ENCODE measurements around the gene MYO16. TPM values are rescaled to one million over a fixed set of nuclear protein-coding genes. Genes with fewer than 3 reads are reported as not detected.

The MYO16 gene
- total RNA-seq, 2 experiments from 2014 or later = not detected

DNA sequence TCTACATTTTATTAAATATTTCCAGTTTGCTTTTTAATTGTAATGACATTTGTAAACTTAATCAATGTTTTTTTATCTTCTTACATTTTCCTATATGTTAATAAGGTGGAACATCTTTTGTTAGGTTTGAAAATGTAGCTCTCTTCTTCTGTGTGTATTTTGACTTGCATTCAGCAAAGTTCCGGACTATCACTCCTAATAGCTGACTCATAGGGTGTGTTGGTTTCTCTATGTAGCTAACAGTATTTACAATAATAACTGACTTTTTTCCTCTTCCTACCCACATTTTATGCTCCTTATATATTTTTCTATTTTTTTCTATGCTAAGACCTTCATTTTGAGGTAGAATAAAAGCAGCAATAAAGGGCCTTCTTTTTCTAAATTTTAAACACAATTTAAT, 28.1 kb downstream of the MYO16 start:
- POLR2A ChIA-PET = no interaction called here
- CTCF ChIA-PET = no interaction called here

DNA sequence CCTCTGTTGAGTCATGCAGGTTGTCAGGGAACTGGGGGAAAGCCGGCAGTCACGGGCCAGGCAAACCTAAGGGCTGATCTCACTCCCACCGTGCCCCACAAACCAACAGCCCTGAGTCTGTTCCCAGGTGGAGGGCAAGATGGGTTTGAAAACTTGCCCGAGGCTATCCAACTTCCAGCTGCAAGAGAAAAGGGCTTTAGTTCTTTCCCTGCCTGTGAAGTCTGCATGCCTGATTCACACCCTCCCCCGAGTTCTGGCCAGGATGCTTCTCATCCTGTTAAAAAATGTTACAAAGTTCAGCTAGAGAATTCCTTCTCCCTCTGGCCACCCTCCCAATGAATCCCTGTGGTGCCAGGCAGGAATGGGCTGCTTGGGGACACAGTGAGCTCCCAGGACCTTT, 33.1 kb downstream of the MYO16 start:
- ChIA-PET POLR2A (no interaction called here), CTCF (no interaction called here)

DNA sequence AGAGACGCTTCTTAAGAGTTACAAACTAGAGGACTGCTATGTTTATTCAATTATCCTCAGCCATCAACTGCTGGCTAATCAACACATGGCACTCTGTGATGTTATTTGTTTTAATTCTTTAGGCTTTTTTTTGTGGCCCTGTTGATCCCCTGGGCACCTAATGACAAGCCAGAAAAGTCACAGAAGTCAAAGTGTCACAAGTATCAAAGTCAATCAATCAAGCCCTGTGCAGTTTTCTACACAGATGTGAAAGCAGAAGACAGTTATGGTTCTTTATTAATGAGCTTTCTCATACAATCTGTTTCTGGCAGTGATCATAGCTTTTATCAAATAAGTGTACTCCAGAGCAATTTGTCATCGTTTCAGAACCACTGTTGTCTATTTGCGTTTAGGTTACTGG, 34.3 kb downstream of the MYO16 start:
- ChIA-PET CTCF (no interaction called here), POLR2A (no interaction called here)

DNA sequence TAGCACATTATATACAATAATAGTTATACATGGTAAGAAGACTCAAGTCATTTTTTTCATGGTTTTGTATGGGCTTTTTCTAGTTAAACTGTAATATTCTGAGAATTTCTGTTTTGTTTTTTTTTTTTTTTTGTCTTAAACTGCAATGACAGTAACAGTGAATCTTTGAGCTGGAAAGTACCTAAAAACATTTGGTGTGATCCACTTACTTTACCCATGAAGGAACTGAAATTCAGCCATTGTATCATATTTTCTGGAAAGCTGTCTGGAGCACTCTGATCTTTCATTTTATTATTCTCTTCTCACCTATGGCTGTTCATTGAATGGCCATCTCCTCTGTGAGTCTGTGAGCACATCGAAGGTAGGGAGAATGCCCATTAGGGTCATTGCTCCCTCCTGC, 37.8 kb downstream of the MYO16 start:
- ChIA-PET CTCF (no interaction called here), POLR2A (no interaction called here)

DNA sequence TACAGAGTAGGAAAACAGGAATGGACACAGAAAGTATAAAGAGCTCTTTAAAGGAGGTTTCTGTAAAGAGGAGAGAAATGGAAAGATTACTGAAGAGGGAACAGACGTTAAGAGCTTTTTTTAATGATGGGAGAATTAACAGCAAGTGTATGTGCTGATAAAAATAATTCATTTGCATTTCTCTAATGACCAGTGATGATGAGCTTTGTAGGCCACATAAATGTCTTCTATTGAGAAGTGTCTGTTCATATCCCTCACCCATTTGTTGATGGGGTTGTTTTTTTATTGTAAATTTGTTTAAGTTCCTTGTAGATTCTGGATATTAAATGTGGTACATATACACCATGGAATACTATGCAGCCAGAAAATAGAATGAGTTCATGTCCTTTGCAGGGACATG, 40.0 kb downstream of the MYO16 start:
- POLR2A ChIA-PET = no interaction called here
- CTCF ChIA-PET = no interaction called here

DNA sequence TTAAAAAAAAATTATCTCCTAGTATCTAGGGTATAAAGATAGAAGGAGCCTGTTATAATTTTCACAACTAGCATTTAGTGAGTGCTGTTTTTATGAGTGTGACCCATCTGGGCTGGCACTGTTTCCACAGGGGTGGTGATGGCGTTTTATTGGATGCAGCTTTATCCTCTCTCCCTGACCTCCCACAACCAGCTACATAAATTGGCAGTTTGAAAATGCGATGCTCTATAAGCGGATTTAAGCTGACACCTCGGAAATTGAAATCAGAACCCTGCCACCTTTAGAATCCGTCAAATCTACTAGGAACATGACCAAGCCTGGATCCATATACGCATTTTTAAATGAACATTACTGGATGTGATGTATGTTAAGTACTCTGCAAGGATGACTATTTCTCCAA, 44.9 kb downstream of the MYO16 start:
- CTCF ChIA-PET = no interaction called here
- POLR2A ChIA-PET = no interaction called here

DNA sequence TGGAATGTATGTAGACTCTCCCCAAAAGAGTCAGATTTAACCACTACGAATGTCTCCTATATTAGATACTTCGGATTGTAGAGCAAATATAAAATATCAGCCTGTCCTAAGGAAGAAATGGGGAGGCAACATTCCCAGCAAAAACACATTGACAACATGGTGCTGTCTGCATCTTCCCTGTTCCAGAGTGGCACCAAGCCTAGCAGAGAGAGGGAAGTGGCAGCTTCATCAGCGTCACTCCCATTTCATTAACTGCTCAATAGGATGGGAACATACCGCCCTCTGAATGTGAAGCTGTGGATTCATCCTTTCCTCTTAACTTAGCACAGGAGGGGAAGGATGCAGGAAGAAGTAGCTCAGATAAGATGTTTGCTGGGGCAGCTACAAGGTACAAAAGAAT, 45.4 kb downstream of the MYO16 start:
- POLR2A ChIA-PET = no interaction called here
- CTCF ChIA-PET = no interaction called here

DNA sequence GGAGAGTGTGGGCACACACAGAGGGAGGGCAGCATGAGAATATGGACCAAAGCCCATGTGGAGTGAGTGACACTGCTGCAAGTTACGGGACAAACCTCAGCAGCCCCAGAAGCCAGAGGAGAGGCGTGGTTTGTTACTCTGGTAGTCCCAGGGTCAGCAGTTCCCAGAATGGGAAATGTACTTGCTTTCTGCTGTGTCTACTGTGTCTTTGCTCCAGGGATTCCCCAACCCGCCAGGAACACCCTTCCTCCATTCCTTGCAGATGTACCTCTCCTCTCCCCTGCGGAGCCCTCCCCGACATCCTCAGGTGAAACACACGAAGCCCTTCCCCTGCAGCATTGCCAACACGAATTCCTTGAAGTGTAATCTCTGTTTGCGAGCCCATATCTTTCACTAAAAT, 47.2 kb downstream of the MYO16 start:
- ChIA-PET CTCF (no interaction called here), POLR2A (no interaction called here)

DNA sequence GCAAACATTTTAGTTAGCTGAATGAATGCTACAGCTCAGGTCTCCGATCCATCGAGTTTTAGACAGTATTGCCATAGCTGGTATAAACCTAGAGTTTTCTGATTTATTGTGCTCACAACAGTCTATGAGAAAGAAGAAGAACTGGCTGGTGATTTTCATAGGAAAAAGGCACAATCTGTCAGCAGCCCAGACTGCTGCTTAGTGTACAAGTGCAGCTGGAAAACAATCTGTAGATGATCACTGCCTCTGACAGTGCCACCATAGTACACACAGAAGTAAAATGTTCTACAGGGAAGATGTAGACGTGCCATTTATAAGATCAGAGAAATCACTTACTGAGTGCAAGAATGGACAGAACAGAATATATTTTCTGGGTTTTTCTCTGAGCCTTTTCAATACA, 48.4 kb downstream of the MYO16 start:
- POLR2A ChIA-PET = no interaction called here
- CTCF ChIA-PET = no interaction called here

DNA sequence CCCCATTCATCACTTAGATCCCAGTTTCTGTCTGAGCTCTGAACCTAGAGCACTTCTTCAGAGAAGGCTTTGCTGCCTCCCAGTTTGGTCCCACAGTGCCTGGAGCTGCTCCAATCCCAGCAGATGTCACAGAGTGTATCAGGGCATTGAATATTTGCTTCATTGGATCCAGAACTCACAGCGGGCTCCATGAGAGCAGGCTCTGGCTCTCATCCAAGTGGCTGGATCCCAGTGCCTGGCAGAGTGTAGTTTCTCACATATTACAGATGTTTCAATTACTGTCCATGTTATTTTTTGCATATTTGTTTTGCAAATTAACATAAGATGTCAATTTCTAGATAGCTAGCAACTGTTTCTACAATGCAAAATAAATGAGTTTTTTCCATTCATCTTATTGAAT, 50.6 kb downstream of the MYO16 start:
- POLR2A ChIA-PET = no interaction called here
- CTCF ChIA-PET = no interaction called here

DNA sequence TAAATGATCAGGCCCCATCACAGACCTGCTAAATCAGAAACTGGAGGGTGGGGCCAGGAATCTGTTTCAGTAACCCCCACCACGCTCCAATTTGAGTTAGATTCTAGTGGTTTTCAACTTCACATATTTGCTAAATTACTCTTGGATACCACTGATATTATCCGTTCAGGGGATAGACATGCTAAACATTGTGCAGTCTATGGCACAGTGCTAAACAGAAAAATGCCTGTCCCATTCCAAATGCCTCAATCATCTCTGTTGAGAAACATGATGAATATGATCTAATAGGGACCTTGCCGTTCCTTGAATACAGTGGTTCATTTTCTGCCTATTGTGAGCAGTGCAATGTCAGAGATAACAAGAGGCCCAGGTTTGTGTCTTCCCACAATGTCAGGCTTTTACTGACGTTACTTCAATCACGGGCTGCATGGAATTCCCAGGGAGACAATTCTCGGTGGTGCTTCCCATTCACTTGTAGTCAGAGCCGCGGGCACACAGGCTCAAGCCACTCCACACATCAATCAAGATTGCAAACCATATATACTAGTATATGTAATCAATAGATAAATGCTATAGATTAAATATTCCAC, 52.7 kb downstream of the MYO16 start:
- POLR2A ChIA-PET = no interaction called here
- CTCF ChIA-PET = no interaction called here

DNA sequence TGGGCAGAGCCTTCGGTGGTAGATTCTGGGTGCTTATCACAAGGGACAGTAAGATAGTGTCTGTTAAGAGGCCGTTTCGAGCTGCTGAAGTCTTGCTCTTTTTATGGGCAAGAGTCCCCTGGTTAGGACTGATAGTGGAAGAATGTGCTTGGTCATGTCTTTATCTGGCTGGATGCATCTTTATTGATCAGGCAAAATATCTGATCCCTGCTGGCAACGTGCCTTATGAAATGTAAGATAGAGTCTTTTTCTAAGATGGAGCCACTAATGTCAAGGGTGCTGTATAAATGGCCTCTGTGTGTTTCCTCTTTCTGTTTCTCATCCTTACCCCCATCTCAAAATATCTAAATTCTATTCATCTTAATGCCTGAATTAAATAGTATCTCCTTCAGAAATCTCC, 53.3 kb downstream of the MYO16 start:
- CTCF ChIA-PET = no interaction called here
- POLR2A ChIA-PET = no interaction called here

DNA sequence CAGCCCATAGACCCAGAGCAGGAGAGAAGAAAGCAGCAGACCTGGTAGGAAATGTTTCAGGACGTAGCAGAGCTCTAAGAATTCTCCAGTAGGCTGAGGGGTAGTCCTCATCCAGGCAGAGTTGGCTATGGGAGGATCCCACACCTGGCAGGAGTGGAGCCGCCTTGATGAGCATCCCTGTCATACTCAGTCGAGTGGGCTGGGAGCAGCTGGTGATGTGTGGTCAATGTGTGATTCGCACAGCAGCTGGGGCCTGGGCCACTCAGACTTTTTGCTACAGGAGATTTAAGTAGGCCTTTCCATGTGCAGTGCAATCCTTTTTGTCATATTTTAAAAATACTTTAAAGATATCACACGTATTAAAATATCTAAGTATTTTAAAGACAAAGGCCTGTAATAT, 56.6 kb downstream of the MYO16 start:
- ChIA-PET CTCF (no interaction called here), POLR2A (no interaction called here)

DNA sequence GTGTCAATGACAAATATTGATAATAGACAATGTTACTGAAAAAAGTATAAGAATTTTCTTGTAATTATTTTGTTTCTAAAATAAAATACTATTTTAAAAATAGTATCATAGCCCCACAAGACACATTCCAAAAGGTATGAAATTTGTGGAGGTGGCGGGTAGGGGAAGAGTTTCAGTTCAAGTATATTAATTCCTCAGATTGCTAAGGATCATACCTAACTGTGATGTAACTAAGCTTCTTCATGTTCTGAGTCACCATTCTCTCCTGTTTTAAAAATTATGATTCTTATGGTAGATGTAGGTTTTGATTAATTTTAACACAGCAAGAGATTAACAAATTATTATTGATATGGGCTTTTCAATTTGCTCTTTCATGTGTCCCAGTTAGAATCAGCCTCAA, 61.3 kb downstream of the MYO16 start:
- CTCF ChIA-PET = no interaction called here
- POLR2A ChIA-PET = no interaction called here

DNA sequence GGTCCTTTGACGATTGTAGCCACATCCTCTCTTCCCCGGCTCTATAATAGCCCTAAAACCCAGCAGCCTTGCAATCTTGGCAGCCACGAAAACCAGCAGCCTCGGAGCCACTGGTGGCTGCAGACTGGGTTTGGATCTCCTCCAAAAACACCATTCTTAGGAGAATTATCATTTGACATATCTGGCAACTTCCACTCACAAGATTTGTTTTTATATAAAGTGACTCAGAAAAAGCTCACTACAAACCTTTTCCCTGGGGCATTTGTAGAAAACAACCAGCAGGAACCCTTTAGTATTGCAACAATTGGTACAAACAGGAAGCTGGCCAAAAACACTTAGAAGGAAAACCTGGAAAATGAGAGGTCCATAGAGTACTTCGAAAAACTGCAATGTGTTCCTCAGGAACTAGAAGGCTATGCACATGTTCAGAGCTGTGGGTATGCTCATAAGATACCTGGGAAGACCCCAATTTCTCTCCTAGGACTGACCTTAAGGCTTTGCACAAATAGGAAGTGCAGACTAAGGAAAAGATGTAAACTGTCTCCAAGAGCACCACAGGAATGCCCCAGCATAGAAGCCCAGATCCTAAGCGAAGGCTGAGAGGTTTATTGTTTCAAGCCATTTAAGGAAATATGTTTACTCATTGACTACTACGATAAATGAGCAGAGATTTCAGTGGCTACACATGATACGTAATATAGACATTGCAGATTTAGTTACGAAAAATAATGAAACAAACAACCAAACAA, 71.2 kb downstream of the MYO16 start:
- ChIA-PET CTCF (no interaction called here), POLR2A (no interaction called here)

DNA sequence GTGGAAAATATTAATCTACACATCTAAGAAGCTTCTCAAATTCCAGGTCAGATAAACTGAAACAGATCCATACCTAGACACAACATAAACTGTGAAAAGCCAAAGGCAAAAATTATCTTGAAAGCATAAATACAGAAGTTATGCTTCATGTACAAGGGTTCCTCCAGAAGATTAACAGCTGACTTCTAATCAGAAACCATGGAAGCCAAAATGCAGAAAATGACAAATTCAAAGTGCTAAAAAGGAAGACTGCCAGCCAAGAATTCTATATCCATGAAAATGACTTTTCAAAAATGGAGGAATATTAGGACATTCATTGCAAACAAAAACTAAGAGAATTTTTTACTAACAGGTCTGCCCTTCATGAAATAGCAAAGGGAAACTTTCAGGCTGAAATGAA, 72.8 kb downstream of the MYO16 start:
- CTCF ChIA-PET = interaction anchor here (0.5 kb wide), 1 partner anchor 193 kb away, joined by 3 read pairs; no protein-coding TSS in a partner anchor
- POLR2A ChIA-PET = no interaction called here

DNA sequence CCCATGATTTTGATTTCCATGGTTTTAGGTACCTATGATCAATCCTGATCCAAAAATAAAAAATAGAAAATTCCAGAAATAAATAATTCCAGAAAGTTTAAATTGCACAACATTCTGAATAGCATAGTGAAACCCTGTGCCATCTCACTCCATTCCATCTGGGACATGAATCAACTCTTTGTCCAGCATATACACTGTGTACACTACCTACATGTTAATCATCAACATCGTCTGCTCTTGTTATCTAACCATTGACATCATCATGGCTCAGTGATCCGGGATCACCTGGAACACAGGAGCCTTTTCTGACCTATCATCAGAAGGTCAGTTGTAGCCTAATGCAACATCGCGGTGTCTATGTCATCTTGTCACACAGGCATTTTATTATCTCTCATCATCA, 75.6 kb downstream of the MYO16 start:
- ChIA-PET CTCF (no interaction called here), POLR2A (no interaction called here)

DNA sequence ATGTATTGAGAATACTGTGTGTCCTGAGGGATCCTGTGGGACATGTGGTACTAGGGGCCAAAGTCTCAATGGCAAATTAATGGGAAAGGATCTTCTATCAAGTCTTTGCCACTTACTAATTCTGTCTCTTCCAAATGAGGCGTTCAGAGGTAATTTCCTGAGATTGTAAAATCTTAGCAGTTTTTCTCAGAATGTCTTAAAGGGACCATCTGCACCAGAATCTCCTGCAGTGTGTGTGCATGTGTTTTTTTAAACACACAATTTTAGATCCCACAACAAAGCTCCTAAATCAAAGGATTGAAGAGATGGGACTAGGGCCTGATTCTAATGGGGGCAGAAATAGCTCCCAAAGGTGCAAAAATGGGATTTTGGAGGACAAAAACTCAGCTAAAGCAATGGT, 78.2 kb downstream of the MYO16 start:
- CTCF ChIA-PET = no interaction called here
- POLR2A ChIA-PET = no interaction called here

DNA sequence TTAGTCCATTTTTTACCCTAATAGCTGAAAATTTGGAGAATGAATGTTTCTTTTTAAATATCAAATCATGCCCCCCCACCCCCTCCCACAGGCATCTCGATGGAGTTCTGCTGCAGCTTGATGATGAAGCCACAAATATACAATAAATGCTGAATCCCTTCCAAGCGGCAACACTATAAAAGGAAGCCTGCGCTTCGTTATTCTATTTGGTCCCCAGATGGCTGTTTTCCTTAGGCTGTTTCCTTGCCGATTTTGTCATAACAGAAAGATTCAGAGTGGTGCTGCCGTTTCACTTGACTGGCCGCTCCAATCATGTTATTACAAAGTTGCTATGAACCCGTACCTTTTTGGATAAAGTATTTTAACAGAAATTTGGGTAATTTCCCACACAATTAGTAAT, 79.5 kb downstream of the MYO16 start:
- CTCF ChIA-PET = no interaction called here
- POLR2A ChIA-PET = no interaction called here

DNA sequence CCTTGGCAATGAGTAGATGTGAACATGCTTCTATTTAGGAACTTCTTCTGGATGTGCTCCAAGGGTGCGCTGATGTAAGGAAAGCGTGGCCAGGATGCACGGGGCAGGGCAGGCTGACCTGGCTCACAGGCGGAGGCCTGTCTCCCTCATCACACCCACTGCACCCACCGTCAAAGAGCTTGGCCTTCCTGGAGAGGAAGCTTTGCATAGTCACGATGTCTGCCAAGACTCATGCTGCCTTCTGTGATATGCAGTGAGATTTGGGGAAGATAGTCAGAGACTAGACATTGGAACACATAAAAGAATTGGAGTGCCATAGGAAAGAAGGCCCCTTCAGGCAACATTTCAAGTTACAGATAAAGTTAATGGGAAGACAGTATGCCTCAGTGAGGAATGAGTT, 82.0 kb downstream of the MYO16 start:
- ChIA-PET CTCF (no interaction called here), POLR2A (no interaction called here)

DNA sequence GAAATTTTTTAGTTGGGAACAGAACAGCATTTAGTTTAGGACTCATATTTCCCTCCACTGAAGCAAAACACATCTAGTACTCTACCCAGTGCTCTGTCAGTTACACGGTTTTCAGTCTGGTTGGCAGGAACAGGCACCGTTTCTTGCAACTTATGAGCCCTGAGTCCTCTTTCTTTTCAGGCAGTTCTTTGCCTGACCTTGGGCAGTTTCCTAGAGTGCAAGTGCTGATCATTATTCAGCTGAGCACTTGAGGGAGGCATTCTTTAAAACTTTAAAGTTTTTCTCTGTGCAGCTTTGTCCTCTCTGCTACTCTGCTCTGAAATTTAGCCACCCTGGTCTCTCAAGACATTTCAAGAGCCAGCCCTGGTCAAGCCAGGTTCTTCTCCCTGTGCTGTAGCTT, 96.1 kb downstream of the MYO16 start:
- CTCF ChIA-PET = no interaction called here
- POLR2A ChIA-PET = no interaction called here

DNA sequence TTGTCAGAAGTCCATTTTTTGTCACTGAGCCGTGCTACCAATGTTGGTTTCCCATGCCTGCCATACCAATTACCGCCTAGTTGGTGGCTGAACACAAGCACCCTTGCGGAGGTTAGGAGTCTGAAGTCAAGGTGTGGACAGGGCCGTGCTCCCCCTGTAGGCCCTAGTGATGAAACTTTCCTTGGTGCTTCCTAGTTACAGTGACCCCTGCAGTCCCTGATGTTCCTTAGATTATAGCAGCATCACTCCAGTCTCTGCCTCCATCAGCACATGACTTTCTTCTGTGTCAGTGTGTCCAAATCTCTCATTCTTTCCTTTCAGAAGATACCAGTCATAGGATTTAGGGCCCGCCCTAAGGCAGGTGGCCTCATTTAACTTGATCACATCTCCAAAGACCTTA, 99.0 kb downstream of the MYO16 start:
- CTCF ChIA-PET = no interaction called here

More for the DNA sequence above, 99.0 kb downstream of the MYO16 start:
- POLR2A ChIA-PET = no interaction called here

Measured in activated CD8-positive, alpha-beta memory T cell treated with anti-CD3 and anti-CD28 coated beads for 36 hours (primary cell).